K562 (cell line): Measurements from ENCODE around the gene RPS6KA2.

Source experiments
- BHLHE40 ChIP-seq: IDR thresholded peaks from 2 replicates; pipeline ENCODE4 v1.6.1; 2011; ENCODE audit warnings: low read length, improper control_type of control experiment
- CEBPG ChIP-seq, 3 experiments: fragments of 200-800 bp in 1 of 3; sonication (Bioruptor generic) in 1 of 3; sonication (generic) in 1 of 3; formaldehyde crosslinking in 1 of 3; IDR thresholded peaks in 2 of 3; conservative IDR thresholded peaks in 1 of 3; 2 replicates each; pipeline versions ENCODE4 v1.6.1 to v1.8.0; 2016 to 2022; ENCODE audit warnings: missing compliant biosample characterization in 2 of 3, missing genetic modification characterization in 2 of 3, mild to moderate bottlenecking in 1 of 3, missing genetic modification reagents in 1 of 3
- ERF ChIP-seq: fragments of 450-650 bp; formaldehyde crosslinking; IDR thresholded peaks from 2 replicates; pipeline ENCODE4 v1.4.0; 2020; ENCODE audit warnings: mild to moderate bottlenecking, mixed read lengths
- FOS ChIP-seq: IDR thresholded peaks from 3 replicates; pipeline ENCODE4 v1.6.1; 2011; ENCODE audit not compliant: insufficient read length; ENCODE audit errors: extremely low read depth
- HBP1 ChIP-seq: fragments of 450-650 bp; formaldehyde crosslinking; IDR thresholded peaks from 2 replicates; pipeline ENCODE4 v1.4.0; 2022; ENCODE audit warnings: missing genetic modification characterization
- NRF1 ChIP-seq, 2 experiments: fragments of 450-650 bp; IDR thresholded peaks in 1 of 2; conservative IDR thresholded peaks in 1 of 2; 2 replicates each; pipeline ENCODE4 v1.6.1; 2014; ENCODE audit warnings: mild to moderate bottlenecking in 2 of 2
- POLR2A ChIP-seq: fragments of 450-650 bp; conservative IDR thresholded peaks from 2 replicates; pipeline ENCODE4 v1.6.1; 2016
- TEAD4 ChIP-seq, 2 experiments: sonication (generic) in 1 of 2; formaldehyde crosslinking in 1 of 2; IDR thresholded peaks; 2 replicates each; pipeline versions ENCODE4 v1.6.1 to v1.8.0; 2012 to 2022; ENCODE audit warnings: borderline replicate concordance in 1 of 2, inconsistent platforms in 1 of 2, low read length in 1 of 2, mild to moderate bottlenecking in 1 of 2, missing genetic modification reagents in 1 of 2
- TSHZ1 ChIP-seq: fragments of 250-450 bp; sonication (Bioruptor Pico); IDR thresholded peaks from 2 replicates; pipeline ENCODE4 v1.4.0; 2020; ENCODE audit warnings: mild to moderate bottlenecking, moderate library complexity
- ZBTB1 ChIP-seq: sonication (generic); formaldehyde crosslinking; IDR thresholded peaks from 2 replicates; pipeline ENCODE4 v1.8.1; 2023; ENCODE audit warnings: missing genetic modification reagents, low read depth, mild to moderate bottlenecking, borderline replicate concordance
- TF ChIP-seq, protein P1 (sequence below): fragments of 250-450 bp; sonication (Bioruptor Pico); IDR thresholded peaks from 2 replicates; pipeline ENCODE4 v1.5.0; 2021
- TF ChIP-seq, protein P2 (sequence below), 3 experiments: IDR thresholded peaks in 2 of 3; conservative IDR thresholded peaks in 1 of 3; 2 replicates each; pipeline ENCODE4 v1.5.1; 2011 to 2012; ENCODE audit warnings: low read length in 3 of 3, mild to moderate bottlenecking in 3 of 3, control low read depth in 2 of 3, improper control_type of control experiment in 1 of 3, inconsistent platforms in 1 of 3, low read depth in 1 of 3, mixed read lengths in 1 of 3, moderate library complexity in 1 of 3; ENCODE audit not compliant: insufficient read depth in 2 of 3

DNA sequence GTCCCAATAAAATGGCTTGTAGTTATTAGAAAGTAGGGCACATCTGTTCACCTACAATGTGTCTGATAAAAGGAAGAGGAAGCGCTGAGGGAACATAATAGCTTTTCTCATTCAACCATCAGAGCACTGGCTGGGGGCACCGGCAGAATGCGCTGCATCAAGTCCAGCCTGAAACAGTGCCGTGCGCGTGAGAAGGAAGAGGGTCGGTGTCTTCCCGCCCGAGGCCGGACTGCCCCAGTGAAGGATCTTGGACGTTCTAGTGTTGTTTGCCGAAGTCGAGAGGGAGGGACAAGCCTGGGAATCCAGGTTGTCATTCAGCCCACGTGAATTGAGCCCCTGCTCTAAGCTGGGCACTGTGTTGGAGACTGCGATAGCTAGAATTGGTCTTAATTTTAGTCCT lies 182.6 kb downstream of the RPS6KA2 start:
- TF ChIP-seq ZBTB1 (CRISPR knock-in tag) (no peak), TSHZ1 (CRISPR knock-in tag) (no peak), ERF (CRISPR knock-in tag) (no peak), CEBPG (CRISPR knock-in tag; IDR thresholded peaks at IDR 0.05) (no peak), CEBPG (tag; conservative IDR thresholded peaks at IDR 0.05 in 1 of 2, IDR thresholded peaks at IDR 0.05 in 1 of 2) (no peak), FOS (no peak), POLR2A (no peak), TEAD4 (IDR thresholded peaks at IDR 0.05; ENCODE audit: low read length) (no peak), TEAD4 (CRISPR knock-in tag; IDR thresholded peaks at IDR 0.05; ENCODE audit: borderline replicate concordance) (no peak), NRF1 (conservative IDR thresholded peaks at IDR 0.05 in 1 of 2, IDR thresholded peaks at IDR 0.05 in 1 of 2) (no peak), BHLHE40 (no peak), HBP1 (CRISPR knock-in tag) (no peak)
- TF ChIP-seq, protein P1, sequence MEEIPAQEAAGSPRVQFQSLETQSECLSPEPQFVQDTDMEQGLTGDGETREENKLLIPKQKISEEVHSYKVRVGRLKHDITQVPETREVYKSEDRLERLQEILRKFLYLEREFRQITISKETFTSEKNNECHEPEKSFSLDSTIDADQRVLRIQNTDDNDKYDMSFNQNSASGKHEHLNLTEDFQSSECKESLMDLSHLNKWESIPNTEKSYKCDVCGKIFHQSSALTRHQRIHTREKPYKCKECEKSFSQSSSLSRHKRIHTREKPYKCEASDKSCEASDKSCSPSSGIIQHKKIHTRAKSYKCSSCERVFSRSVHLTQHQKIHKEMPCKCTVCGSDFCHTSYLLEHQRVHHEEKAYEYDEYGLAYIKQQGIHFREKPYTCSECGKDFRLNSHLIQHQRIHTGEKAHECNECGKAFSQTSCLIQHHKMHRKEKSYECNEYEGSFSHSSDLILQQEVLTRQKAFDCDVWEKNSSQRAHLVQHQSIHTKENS: no peak
- TF ChIP-seq, protein P2, sequence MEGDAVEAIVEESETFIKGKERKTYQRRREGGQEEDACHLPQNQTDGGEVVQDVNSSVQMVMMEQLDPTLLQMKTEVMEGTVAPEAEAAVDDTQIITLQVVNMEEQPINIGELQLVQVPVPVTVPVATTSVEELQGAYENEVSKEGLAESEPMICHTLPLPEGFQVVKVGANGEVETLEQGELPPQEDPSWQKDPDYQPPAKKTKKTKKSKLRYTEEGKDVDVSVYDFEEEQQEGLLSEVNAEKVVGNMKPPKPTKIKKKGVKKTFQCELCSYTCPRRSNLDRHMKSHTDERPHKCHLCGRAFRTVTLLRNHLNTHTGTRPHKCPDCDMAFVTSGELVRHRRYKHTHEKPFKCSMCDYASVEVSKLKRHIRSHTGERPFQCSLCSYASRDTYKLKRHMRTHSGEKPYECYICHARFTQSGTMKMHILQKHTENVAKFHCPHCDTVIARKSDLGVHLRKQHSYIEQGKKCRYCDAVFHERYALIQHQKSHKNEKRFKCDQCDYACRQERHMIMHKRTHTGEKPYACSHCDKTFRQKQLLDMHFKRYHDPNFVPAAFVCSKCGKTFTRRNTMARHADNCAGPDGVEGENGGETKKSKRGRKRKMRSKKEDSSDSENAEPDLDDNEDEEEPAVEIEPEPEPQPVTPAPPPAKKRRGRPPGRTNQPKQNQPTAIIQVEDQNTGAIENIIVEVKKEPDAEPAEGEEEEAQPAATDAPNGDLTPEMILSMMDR (IDR thresholded peaks at IDR 0.05 in 2 of 3, conservative IDR thresholded peaks at IDR 0.05 in 1 of 3; ENCODE audit: insufficient read depth in 2 of 3, low read depth in 1 of 3, low read length in 3 of 3): no peak
